Transverse colon (tissue), 4 donors: ENCODE results near the gene LRP1B. TPM values are rescaled to one million over a fixed set of nuclear protein-coding genes. Genes with fewer than 3 reads are reported as not detected.

Experiments used
- DNase-seq: peaks from one replicate; pipeline ENCODE4 v3.0.0-alpha.2; 2019
- H3K27ac ChIP-seq, 4 donors: fragments of 200-600 bp; sonication (generic); 2 replicates each; pipeline ENCODE4 v1.5.1; 2016 to 2018; ENCODE audit warnings: inconsistent platforms in 4 of 4
- H3K27me3 ChIP-seq: fragments of 200-600 bp; sonication (generic); 2 replicates; pipeline ENCODE4 v1.5.1; 2017; ENCODE audit warnings: inconsistent platforms
- H3K36me3 ChIP-seq, 4 donors: fragments of 200-600 bp; sonication (generic); 2 replicates each; pipeline ENCODE4 v1.5.1; 2017 to 2019; ENCODE audit warnings: inconsistent platforms in 4 of 4
- H3K4me1 ChIP-seq, 4 donors: fragments of 200-600 bp; sonication (generic); 2 replicates each; pipeline ENCODE4 v1.5.1; 2017 to 2020; ENCODE audit warnings: inconsistent platforms in 4 of 4
- H3K4me3 ChIP-seq, 4 donors: fragments of 200-600 bp; sonication (generic); 1 replicate in 1 of 4; 2 replicates in 3 of 4; pipeline versions ENCODE4 v1.5.1 to v1.6.1; 2017 to 2019; ENCODE audit warnings: inconsistent platforms in 4 of 4
- H3K9me3 ChIP-seq, 2 donors: fragments of 200-600 bp; sonication (generic); 2 replicates each; pipeline ENCODE4 v1.5.1; 2017 to 2019; ENCODE audit warnings: inconsistent platforms in 2 of 2
- EP300 ChIP-seq: sonication (generic); formaldehyde crosslinking; IDR thresholded peaks from one replicate; pipeline ENCODE4 v1.6.1; 2017; ENCODE audit warnings: antibody characterized with exemption, low read depth
- POLR2A ChIP-seq: fragments of 450-650 bp; IDR thresholded peaks from one replicate; pipeline ENCODE4 v1.6.1; 2016; ENCODE audit warnings: antibody characterized with exemption, mild to moderate bottlenecking, moderate library complexity
- POLR2AphosphoS5 ChIP-seq, 3 donors: sonication (generic); formaldehyde crosslinking; IDR thresholded peaks; one replicate each; pipeline ENCODE4 v1.6.1; 2016; ENCODE audit warnings: antibody characterized with exemption in 3 of 3
- WGBS, 2 donors: methylation state at CpG; one replicate each; pipeline ENCODE4 v1.1.5; 2018; ENCODE audit warnings: low coverage in 1 of 2; 5-methylcytosine and 5-hydroxymethylcytosine counted together
- in situ Hi-C, 4 donors: fragments of 200-750 bp; cut with MboI; loops; one replicate each; pipeline versions ENCODE4 v1.15.0 to v1.15.1; 2017; ENCODE audit warnings: low sequenced_read_pairs in 3 of 4, low pct_ligation_motif_present in 1 of 4, low pct_unique_long_range_greater_than_20kb in 1 of 4
- intact Hi-C: fragments of 100-400 bp; cut with DNase I; formaldehyde crosslinking; loops from one replicate; pipeline ENCODE4 v1.15.1; 2023; ENCODE audit warnings: low total_unique reads
- total RNA-seq, 4 donors: library from RNA; depleted of rRNA; stranded (reverse); fragments of >200 nt; gene quantifications; one replicate each; pipeline ENCODE4 v1.1.0, GENCODE V29; 2016
- TF ChIP-seq, protein P1 (sequence below), 5 experiments: fragments of 200-600 bp in 3 of 5; fragments of 450-650 bp in 2 of 5; sonication (generic) in 3 of 5; IDR thresholded peaks; 1 replicate in 2 of 5; 2 replicates in 3 of 5; pipeline ENCODE4 v1.5.1; 2016 to 2017; ENCODE audit warnings: antibody characterized with exemption in 5 of 5, inconsistent platforms in 3 of 5, mild to moderate bottlenecking in 2 of 5, moderate library complexity in 1 of 5

LRP1B gene
- total RNA-seq, 4 donors from 2014 or later, result 0.48 to 5.4 (median 0.82) TPM; not detected in 1

DNA sequence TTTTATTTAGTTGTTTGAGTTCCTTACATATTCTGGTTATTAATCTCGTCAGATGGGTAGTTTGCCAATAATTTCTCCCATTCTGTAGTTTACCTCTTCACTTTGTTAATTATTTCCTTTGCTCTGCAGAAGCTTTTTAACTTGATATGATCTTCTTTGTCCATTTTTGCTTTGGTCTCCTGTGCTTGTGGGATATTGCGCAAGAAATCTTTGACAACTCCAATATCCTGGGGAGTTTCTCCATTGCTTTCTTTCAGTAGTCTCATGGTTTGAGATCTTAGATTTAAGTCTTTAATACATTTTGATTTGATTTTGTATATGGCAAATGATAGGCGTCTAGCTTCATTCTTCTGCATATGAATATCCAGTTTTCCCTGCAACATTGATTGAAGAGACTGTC is 389.2 kb downstream of the LRP1B start:
- intact Hi-C loops, result no loop called here
- in situ Hi-C loops, result no loop called here
- WGBS, 2 donors, result 74 to 76% methylated on average over 3 of the region's 3 CpGs
- no peaks in the 10 kb centered on the region for H3K9me3 ChIP-seq
- no peaks in the 10 kb centered on the region for H3K27me3 ChIP-seq
- H3K4me3 ChIP-seq, result no peak overlapping the region
- no peaks in the 10 kb centered on the region for H3K36me3 ChIP-seq
- no peak for TF ChIP-seq POLR2AphosphoS5 (IDR thresholded peaks at IDR 0.05)
- H3K27ac ChIP-seq, result no peak overlapping the region
- H3K4me1 ChIP-seq, result no peaks in the 10 kb centered on the region
- DNase-seq, result no peak

DNA sequence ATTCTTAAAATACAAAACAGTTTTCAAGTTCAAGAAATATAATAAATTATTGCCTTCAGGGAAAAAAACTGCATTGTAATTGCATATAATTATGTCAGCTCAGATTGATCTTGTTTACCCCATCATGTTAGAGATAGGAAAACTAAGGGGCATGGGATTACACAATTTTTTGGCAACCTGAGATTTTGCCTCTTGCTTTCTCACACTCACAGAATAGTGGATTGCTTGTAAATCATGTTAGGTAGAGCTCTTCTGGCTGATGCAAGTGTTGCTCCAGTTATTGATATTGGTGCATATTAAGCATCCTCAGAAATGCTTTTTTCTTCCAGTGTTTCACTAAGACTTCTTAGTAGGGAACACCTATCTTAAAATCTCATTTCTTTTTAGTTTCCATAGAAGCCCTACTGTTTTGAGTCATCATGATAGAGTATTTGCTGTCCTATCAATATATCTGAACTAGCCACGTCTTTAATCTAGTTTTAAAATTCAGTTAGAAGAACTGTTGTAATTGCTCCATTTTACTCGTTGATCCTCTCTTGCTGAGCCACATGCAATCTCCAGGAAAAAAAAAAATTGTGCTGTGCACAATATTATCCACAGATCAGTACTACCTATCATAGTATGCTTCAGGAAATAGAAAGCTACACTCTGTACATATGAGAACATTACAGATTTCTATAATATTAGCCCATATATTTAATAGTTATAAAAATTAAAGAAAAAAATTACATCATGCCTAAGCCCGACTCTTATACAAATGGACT is 393.1 kb downstream of the LRP1B start:
- TF ChIP-seq EP300 (no peak), POLR2A (no peak), POLR2AphosphoS5 (IDR thresholded peaks at IDR 0.05) (no peak)
- TF ChIP-seq, protein P1, sequence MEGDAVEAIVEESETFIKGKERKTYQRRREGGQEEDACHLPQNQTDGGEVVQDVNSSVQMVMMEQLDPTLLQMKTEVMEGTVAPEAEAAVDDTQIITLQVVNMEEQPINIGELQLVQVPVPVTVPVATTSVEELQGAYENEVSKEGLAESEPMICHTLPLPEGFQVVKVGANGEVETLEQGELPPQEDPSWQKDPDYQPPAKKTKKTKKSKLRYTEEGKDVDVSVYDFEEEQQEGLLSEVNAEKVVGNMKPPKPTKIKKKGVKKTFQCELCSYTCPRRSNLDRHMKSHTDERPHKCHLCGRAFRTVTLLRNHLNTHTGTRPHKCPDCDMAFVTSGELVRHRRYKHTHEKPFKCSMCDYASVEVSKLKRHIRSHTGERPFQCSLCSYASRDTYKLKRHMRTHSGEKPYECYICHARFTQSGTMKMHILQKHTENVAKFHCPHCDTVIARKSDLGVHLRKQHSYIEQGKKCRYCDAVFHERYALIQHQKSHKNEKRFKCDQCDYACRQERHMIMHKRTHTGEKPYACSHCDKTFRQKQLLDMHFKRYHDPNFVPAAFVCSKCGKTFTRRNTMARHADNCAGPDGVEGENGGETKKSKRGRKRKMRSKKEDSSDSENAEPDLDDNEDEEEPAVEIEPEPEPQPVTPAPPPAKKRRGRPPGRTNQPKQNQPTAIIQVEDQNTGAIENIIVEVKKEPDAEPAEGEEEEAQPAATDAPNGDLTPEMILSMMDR (IDR thresholded peaks at IDR 0.05), result no peak
- intact Hi-C loops, result no loop called here
- DNase-seq, result no peak
- Histone ChIP-seq H3K27ac (no peak overlapping the region), H3K4me1 (no peaks in the 10 kb centered on the region), H3K27me3 (no peaks in the 10 kb centered on the region), H3K36me3 (no peaks in the 10 kb centered on the region), H3K4me3 (no peak overlapping the region), H3K9me3 (no peaks in the 10 kb centered on the region)
- in situ Hi-C loops, result no loop called here
- 34 to 58% methylated on average over 3 of the region's 3 CpGs for WGBS, 2 donors

DNA sequence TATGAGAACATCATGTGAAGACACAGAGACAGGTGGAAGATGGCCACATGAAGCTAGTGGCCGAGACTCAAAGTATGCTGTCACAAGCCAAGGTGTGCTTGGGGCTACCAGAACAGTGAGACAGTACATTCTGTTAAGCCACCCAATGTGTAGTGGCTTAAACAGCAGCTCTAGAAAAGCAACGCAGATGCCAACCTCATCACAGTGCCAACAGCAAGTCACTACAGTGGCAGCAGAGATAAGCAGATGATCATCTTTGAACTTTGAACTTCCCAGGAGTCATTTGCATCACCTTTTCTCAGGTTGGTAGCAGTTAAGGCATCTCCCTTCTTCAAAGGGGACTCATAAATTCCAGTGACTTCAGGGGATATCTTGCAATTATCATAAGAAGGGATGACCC is 394.4 kb downstream of the LRP1B start:
- WGBS, 2 donors, result 75 to 84% methylated on average over 2 of the region's 2 CpGs
- no peaks in the 10 kb centered on the region for H3K27me3 ChIP-seq
- TF ChIP-seq POLR2A (no peak), EP300 (no peak), POLR2AphosphoS5 (IDR thresholded peaks at IDR 0.05) (no peak)
- TF ChIP-seq, protein P1 (IDR thresholded peaks at IDR 0.05), result no peak
- H3K4me1 ChIP-seq, result no peaks in the 10 kb centered on the region
- H3K4me3 ChIP-seq, result no peak overlapping the region
- no peaks in the 10 kb centered on the region for H3K9me3 ChIP-seq
- no peak overlapping the region for H3K27ac ChIP-seq
- H3K36me3 ChIP-seq, result no peaks in the 10 kb centered on the region
- intact Hi-C loops, result no loop called here
- in situ Hi-C loops, result no loop called here
- DNase-seq, result no peak

DNA sequence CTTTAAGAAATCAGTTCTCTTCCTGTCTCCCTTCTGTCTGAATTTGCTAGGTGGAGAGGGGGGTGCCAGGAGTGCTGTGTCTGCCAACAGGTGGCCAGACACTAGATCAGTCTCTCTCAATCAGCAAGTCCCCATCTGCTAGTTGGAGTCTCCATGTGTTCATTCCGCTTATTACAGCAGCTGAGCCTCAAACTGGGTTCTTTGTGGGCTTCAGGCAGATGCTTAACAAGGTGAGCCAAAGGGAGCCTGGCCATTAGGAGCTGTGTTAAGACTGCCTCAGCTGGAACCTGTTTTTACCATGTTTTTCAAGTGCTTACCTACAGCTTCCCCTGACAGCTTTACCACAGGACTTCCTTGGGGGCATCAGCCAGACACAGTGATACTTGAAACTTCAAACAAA is 401.9 kb downstream of the LRP1B start:
- Histone ChIP-seq H3K4me1 (no peaks in the 10 kb centered on the region), H3K36me3 (no peaks in the 10 kb centered on the region), H3K4me3 (no peak overlapping the region), H3K9me3 (no peaks in the 10 kb centered on the region), H3K27me3 (no peaks in the 10 kb centered on the region), H3K27ac (no peak overlapping the region)
- in situ Hi-C loops, result no loop called here
- DNase-seq, result no peak
- 93% methylated on average over 1 of the region's 1 CpG; no CpG with 5 or more reads in 1 of the 2 donors for WGBS, 2 donors
- intact Hi-C loops, result no loop called here
- no peak for TF ChIP-seq POLR2A
- TF ChIP-seq, protein P1 (IDR thresholded peaks at IDR 0.05), result no peak
- TF ChIP-seq POLR2AphosphoS5 (IDR thresholded peaks at IDR 0.05), result no peak
- no peak for TF ChIP-seq EP300

DNA sequence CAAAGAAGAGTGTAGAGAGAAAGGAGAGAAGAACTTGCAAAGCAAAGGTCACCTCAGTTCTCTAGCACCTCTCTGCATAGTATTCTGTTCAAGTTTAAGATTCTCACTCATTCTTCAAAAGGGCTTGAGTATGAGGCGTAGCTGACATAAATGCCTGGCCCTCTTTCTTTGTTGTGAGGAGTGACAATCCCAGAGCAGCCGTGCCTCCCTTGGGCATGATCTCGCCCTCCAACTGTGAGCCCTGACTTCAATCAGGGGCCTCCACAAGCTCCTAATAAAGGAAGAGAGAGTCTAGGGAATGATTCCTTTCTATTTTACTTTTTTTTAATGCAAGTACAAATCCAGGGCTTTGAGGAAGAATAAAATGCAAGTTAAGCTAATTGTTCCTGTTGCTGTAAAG is 402.7 kb downstream of the LRP1B start:
- Histone ChIP-seq H3K4me1 (no peaks in the 10 kb centered on the region), H3K9me3 (no peaks in the 10 kb centered on the region), H3K27ac (no peak overlapping the region), H3K27me3 (no peaks in the 10 kb centered on the region), H3K36me3 (no peaks in the 10 kb centered on the region), H3K4me3 (no peak overlapping the region)
- DNase-seq, result no peak
- in situ Hi-C loops (no loop called here), intact Hi-C loops (no loop called here)
- TF ChIP-seq EP300 (no peak), POLR2AphosphoS5 (IDR thresholded peaks at IDR 0.05) (no peak), POLR2A (no peak)
- TF ChIP-seq, protein P1 (IDR thresholded peaks at IDR 0.05), result no peak
- 74 to 83% methylated on average over 3 of the region's 3 CpGs for WGBS, 2 donors
